Measurements from ENCODE around the gene PTBP3.

DNA sequence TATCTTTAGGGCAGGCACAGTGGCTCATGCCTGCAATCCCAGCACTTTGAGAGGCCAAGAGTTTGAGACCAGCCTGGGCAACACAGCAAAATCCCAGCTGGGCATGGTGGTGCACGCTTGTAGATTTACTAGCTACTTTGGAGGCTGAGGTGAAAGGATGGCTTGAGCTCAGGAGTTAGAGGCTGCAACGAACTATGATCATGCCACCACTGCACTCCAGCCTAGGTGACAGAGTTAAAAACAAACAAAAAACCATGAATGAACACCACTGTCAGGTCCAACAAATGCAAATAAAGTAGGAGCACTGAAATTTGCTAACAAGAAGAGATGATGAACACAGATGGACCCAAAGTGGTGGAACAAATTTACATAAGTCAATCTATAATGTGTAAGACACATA is 4.9 kb downstream of the PTBP3 start:
- no peak for TF ChIP-seq EZH2 (IDR thresholded peaks at IDR 0.05)
- no peak for TF ChIP-seq POLR2AphosphoS5 (IDR thresholded peaks at IDR 0.05; ENCODE audit: borderline replicate concordance, low read depth, low read length)
